ENCODE data around the gene TMEM129.

DNA sequence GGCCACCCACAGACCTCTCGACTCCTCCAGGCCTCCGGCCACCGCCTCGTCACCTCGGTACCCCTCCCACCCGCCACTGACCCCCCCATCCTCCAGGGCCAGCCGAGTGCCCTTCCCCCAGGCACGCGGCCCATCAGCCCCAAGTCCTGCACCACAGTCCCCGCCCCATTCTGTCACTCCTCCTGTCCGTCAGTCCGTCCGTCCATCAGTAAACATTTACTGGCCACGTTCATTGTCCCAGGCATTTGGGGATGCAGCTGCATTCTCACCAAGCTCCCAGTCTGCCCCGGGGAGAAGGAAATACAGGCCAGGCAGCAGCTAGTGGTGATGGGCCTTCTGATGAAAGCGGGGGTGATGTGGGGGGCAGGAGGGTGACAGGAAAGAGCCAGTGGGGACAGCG lies 36.7 kb upstream of the TMEM129 start:
- no peak for TF ChIP-seq EZH2 (IDR thresholded peaks at IDR 0.05; ENCODE audit: borderline replicate concordance, low read length)
- TF ChIP-seq, protein P1, sequence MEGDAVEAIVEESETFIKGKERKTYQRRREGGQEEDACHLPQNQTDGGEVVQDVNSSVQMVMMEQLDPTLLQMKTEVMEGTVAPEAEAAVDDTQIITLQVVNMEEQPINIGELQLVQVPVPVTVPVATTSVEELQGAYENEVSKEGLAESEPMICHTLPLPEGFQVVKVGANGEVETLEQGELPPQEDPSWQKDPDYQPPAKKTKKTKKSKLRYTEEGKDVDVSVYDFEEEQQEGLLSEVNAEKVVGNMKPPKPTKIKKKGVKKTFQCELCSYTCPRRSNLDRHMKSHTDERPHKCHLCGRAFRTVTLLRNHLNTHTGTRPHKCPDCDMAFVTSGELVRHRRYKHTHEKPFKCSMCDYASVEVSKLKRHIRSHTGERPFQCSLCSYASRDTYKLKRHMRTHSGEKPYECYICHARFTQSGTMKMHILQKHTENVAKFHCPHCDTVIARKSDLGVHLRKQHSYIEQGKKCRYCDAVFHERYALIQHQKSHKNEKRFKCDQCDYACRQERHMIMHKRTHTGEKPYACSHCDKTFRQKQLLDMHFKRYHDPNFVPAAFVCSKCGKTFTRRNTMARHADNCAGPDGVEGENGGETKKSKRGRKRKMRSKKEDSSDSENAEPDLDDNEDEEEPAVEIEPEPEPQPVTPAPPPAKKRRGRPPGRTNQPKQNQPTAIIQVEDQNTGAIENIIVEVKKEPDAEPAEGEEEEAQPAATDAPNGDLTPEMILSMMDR (IDR thresholded peaks at IDR 0.05; ENCODE audit: low read length) = no peak

All from OCI-LY1 (cell line).